ENCODE data around the gene ZNF844. TPM values are rescaled to one million over a fixed set of nuclear protein-coding genes. Genes with fewer than 3 reads are reported as not detected.
A peak's percentile ranks its signal among the peaks of the same experiment; 100 is the strongest.

Gene ZNF844
- polyA plus RNA-seq (2012; ENCODE audit: missing spikeins) = 3.2 TPM

DNA sequence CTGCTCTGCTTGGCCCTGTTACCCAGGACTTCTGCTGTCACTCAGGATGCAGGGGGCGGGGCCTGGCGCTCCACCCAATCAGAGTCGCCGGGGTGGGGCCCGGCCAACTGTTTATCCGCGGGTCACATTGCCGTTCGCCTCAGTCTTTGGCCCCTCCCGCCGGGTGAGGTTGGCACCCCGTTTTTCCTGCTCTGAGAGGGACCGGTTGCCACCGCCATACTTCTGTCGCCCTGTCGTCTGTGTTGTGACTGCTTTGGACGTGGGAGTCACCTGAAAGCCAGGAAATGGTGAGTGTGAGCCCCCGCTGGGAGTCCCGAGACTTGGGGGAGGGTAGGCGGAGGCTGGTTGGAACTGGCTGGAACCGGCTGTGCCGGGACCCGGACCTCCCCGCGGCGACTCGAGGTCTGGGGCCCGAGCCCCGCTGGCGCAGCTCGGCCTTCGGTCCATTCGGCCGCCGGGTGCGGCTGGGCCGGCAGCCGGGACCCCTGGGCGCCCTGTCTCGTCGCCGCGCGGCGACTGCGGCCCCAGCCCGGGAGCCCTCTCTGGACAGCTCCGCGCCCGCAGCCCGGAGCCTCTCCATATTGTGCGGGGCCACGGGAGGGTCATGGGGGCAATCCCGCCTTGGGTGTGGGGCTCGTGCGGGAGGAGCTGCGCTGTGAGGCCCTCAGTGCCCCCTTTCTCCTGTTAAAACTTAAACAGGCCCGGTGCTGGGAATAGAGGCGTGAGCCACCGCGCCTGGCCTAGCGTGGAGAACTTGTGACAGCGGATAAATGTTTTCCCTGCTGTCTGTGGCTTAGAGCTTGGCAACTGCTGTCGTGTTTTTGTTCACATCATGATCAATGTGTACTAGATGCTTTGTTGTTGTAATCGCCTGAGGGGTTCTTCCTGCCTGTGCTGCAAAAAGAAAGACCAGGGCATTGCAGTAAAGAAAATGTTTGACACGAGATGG is at the start of gene ZNF844:
TSS of gene ZNF844 (plus strand) at position 142 of the 949 bp plus-strand sequence. CDS start at position 285, 143 bp downstream.
- TF ChIP-seq POLR2A (IDR thresholded peaks at IDR 0.05; ENCODE audit: low read depth, low read length) (peak; percentile 76; the same call in 1 of the 2 replicates), POLR2AphosphoS5 (IDR thresholded peaks at IDR 0.05; ENCODE audit: low read depth, low read length) (peak; percentile 81), TAF1 (IDR thresholded peaks at IDR 0.05; ENCODE audit: borderline replicate concordance, low read depth, low read length) (peak; percentile 39; the same call in 1 of the 2 replicates)
- FAIRE-seq (peak; percentile 84), DNase-seq (ENCODE audit: insufficient read length) (peak; percentile 82)

DNA sequence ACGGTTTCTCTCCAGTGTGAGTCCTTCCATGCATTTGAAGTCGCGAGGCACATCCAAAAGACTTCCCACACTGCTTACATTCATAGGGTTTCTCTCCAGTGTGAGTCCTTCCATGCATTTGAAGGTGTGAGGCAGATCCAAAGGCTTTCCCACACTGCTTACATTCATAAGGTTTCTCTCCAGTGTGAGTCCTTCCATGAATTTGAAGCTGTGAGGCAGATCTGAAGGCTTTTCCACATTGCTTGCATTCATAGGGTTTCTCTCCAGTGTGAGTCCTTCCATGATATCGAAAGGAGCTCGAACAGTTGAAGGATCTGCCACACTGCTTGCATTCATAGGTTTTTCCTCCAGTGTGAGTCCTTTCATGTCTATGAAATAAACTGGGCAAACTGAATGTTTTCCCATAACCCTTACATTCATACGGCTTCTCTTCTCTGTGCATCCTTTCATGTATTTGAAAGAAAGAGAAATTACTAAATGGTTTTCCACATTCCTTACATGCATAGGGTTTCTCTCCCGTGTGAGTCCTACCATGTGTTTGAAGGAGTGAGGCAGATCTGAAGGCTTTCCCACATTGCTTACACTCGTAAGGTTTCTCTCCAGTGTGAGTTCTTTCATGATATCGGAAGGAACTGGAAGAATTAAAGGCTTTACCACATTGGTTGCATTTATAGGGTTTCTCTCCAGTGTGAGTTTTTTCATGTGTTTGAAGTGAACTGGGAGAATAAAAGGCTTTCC is 49.3 kb upstream of the ZNF844 start:
- no peak for DNase-seq (ENCODE audit: insufficient read length)
- no peak for FAIRE-seq
- TF ChIP-seq POLR2AphosphoS5 (IDR thresholded peaks at IDR 0.05; ENCODE audit: low read depth, low read length) (no peak), TAF1 (IDR thresholded peaks at IDR 0.05; ENCODE audit: borderline replicate concordance, low read depth, low read length) (no peak), POLR2A (IDR thresholded peaks at IDR 0.05; ENCODE audit: low read depth, low read length) (no peak)

DNA sequence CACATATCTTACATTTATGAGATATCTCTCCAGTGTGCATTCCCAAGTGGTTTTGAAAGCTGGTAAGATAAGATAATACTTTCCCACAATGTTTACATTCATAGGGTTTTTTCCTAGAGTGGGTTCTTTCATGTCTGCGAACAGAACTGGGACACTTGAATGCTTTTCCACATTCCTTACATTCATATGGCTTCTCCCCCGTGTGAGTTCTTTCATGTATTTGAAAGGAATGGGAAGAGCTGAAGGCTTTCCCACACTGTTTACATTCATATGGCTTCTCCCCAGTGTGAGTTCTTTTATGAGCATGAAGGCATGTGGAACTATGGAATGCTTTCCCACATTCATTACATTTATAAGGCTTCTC is 48.8 kb upstream of the ZNF844 start:
- no peak for TF ChIP-seq POLR2A (IDR thresholded peaks at IDR 0.05; ENCODE audit: low read depth, low read length)
- no peak for TF ChIP-seq POLR2AphosphoS5 (IDR thresholded peaks at IDR 0.05; ENCODE audit: low read depth, low read length)
- no peak for TF ChIP-seq TAF1 (IDR thresholded peaks at IDR 0.05; ENCODE audit: borderline replicate concordance, low read depth, low read length)
- DNase-seq (ENCODE audit: insufficient read length) = no peak

DNA sequence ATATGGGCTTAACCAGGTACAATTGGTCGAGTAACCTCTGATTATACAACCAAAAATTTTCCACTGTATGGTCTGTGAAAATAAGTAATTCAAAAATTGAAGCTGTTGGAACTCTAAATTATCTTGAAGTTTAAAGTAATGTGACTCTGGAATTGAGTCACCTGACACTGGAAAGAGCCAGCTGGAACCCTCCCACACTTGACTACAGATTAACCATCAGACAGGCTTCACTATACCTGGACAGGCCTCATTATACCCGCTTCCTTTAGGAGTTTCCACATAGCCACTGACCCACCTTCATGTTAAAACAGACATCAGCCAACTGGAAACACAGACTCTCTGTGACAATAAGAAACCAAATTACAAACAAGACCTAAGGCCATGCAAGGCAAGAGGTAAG is 30.3 kb upstream of the ZNF844 start:
- no peak for FAIRE-seq
- TF ChIP-seq POLR2AphosphoS5 (IDR thresholded peaks at IDR 0.05; ENCODE audit: low read depth, low read length) (no peak), POLR2A (IDR thresholded peaks at IDR 0.05; ENCODE audit: low read depth, low read length) (no peak), TAF1 (IDR thresholded peaks at IDR 0.05; ENCODE audit: borderline replicate concordance, low read depth, low read length) (no peak)

More for the DNA sequence above, 48.8 kb upstream of the ZNF844 start:
- no peak for FAIRE-seq

DNA sequence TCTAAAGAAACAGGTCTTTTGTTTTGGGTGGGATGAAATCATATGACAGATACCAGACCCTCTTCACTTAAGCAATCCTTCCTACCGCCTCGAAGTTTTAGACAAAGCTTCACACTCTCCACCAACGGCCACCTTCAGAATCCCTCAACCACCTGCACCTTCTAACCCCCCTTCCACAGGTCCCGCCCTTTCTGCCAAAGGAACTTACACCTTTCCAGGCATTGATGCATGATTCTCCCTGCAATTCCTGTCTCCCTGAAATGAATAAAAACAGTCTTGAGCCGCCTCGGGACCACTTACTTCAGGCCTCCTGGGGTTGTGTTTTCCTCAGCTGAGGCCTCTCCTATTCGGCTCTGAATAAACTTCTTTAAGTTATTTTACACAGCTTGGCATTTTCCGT is 29.9 kb upstream of the ZNF844 start:
- FAIRE-seq = no peak
- no peak for DNase-seq (ENCODE audit: insufficient read length)
- no peak for TF ChIP-seq POLR2AphosphoS5 (IDR thresholded peaks at IDR 0.05; ENCODE audit: low read depth, low read length)
- TF ChIP-seq POLR2A (IDR thresholded peaks at IDR 0.05; ENCODE audit: low read depth, low read length) = no peak
- no peak for TF ChIP-seq TAF1 (IDR thresholded peaks at IDR 0.05; ENCODE audit: borderline replicate concordance, low read depth, low read length)

More for the DNA sequence above, 30.3 kb upstream of the ZNF844 start:
- no peak for DNase-seq (ENCODE audit: insufficient read length)

DNA sequence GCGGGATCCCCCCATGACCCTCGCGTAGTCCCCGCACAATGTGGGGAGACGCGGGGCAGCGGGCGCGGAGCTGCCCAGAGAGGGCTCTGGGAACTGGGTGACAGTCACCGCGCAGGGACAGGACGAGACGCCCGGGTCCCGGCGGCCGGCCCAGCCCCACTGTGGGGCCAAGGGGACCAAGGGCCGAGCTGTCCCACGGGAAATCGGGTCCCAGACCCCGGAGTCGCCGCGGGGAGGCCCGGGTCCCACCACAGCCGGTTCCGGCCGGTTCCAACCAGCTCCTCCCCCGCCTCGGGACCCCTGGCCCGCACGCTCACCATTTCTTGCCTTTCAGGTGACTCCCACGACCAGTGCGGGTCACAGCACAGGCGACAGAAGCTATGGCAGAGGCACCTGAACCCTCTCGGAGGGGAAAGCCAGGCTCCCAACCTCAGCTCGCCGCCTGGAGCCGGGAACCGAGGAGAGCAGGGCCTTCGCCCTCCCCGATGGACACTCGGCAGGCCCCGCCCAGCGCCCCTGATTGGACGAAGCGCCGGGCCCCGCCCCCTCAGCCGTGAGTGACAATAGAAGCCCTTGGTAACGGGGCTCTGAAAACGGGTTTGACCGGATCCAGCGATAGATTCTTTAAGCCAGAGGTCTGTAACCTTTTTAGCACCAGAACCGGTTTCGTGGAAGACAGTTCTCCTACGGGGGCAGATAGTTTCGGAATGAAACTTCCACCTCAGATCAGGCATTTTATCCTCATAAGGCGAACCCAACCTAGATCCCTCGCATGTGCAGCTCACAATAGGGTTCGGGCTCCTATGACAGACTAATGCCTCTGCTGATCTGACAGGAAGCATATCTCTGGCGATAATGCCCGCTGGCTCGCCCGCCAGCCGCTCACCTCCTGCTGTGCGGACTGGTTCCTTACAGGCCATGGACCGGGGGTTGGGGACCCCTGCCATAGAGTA is 29.0 kb upstream of the ZNF844 start, which contains the start of gene ZNF433:
TSS of gene ZNF433 (minus strand) at position 460 of the 953 bp plus-strand sequence. CDS start at position 320, 140 bp downstream.
- peak; percentile 91 for DNase-seq (ENCODE audit: insufficient read length)
- TF ChIP-seq TAF1 (IDR thresholded peaks at IDR 0.05; ENCODE audit: borderline replicate concordance, low read depth, low read length) (no peak), POLR2AphosphoS5 (IDR thresholded peaks at IDR 0.05; ENCODE audit: low read depth, low read length) (peak; percentile 75), POLR2A (IDR thresholded peaks at IDR 0.05; ENCODE audit: low read depth, low read length) (peak; percentile 79)
- FAIRE-seq = peak; percentile 88

DNA sequence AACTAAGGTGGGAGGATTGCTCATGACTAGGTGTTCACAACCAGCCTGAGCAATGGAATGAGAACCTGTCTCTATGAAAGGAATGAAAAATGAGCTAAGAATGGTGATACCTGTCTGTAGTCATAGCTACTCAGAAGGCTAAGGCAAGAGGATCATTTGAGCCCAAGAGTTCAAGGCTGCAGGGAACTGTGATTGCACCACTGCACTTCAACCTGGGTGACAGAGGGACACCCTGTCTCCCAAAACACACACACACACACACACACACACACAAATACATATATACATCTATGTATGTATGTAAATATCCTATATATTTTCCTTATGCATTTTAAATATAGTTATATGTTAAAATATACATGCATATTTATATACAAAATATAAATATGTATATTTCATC is 21.6 kb upstream of the ZNF844 start:
- no peak for FAIRE-seq
- no peak for TF ChIP-seq POLR2A (IDR thresholded peaks at IDR 0.05; ENCODE audit: low read depth, low read length)
- no peak for TF ChIP-seq TAF1 (IDR thresholded peaks at IDR 0.05; ENCODE audit: borderline replicate concordance, low read depth, low read length)
- no peak for TF ChIP-seq POLR2AphosphoS5 (IDR thresholded peaks at IDR 0.05; ENCODE audit: low read depth, low read length)
- no peak for DNase-seq (ENCODE audit: insufficient read length)

DNA sequence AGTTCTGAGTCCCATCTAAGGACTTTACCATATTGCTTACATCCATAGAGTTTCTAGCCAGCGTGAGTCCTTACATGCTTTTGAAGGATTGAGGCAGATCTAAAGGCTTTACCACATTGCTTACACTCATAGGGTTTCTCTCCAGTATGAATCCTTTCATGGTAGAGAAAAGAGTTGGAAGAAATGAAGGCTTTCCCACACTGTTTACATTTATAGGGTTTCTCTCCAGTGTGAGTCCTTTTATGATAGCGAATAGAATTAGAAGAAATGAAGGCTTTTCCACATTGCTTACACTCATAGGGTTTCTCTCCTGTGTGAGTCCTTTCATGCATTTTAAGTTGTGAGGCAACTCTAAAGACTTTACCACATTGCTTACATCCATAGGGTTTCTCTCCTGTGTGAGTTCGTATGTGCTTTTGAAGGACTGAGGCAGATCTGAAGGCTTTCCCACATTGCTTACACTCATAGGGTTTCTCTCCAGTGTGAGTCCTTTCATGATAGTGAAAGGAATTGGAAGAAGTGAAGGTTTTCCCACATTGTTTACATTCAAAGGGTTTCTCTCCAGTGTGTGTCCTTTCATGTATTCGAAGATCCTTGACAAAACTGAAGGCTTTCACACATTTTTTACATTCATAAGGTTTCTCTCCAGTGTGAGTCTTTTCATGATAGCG is 20.6 kb upstream of the ZNF844 start:
- FAIRE-seq = no peak

DNA sequence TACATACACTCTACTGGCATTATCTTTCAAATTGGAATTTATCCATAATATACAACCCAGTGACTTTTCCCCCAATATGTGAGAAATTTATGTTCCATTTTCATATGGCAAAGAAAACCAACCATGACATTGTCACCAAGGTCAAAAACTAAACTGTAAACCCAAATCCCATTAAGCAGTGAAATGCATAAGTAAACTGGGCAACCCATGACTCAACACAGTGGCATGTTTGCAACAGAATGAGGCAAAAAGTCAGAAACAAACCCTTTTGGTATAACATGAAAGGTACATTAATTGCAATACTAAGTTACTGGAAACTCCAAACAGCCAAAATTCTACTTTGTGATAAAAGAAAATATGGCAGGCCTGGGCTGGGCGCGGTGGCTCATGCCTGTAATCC is 16.7 kb upstream of the ZNF844 start:
- DNase-seq (ENCODE audit: insufficient read length) (no peak), FAIRE-seq (no peak)
- TF ChIP-seq POLR2A (IDR thresholded peaks at IDR 0.05; ENCODE audit: low read depth, low read length) (no peak), TAF1 (IDR thresholded peaks at IDR 0.05; ENCODE audit: borderline replicate concordance, low read depth, low read length) (no peak), POLR2AphosphoS5 (IDR thresholded peaks at IDR 0.05; ENCODE audit: low read depth, low read length) (no peak)

More for the DNA sequence above, 20.6 kb upstream of the ZNF844 start:
- TF ChIP-seq TAF1 (IDR thresholded peaks at IDR 0.05; ENCODE audit: borderline replicate concordance, low read depth, low read length) = no peak
- TF ChIP-seq POLR2AphosphoS5 (IDR thresholded peaks at IDR 0.05; ENCODE audit: low read depth, low read length) = no peak
- TF ChIP-seq POLR2A (IDR thresholded peaks at IDR 0.05; ENCODE audit: low read depth, low read length) = no peak
- no peak for DNase-seq (ENCODE audit: insufficient read length)

DNA sequence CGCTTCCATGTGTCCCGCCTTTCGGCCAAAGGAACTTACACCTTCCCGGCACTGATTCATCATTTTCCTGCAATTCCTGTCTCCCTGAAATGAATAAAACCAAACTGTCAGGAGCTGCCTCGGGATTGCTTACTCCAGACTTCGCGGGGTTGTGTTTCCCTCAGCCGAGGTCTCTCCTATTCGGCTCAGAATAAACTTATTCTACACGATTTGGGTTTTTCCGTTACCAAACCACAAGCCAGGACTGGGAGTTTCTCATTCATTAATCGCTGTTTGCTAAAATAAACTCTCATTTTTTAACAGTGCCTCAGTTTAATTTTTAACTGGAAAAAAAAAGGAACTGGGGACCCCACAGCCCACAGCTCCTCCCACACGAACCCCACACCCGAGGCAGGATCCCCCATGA is 12.4 kb upstream of the ZNF844 start:
- TF ChIP-seq TAF1 (IDR thresholded peaks at IDR 0.05; ENCODE audit: borderline replicate concordance, low read depth, low read length) (no peak), POLR2AphosphoS5 (IDR thresholded peaks at IDR 0.05; ENCODE audit: low read depth, low read length) (no peak), POLR2A (IDR thresholded peaks at IDR 0.05; ENCODE audit: low read depth, low read length) (no peak)
- FAIRE-seq = no peak
- no peak for DNase-seq (ENCODE audit: insufficient read length)

Measured in GM12892 (cell line).